Natural killer cell (primary cell): ENCODE data around the gene CAPN5. TPM values are rescaled to one million over a fixed set of nuclear protein-coding genes. Genes with fewer than 3 reads are reported as not detected.

Source experiments
- ATAC-seq, 3 donors: fragments of 150-1000 bp in 2 of 3; fragments of 200-7000 bp in 1 of 3; cut with Tn5 transposase; 1 replicate in 1 of 3; 2 replicates in 2 of 3; pipeline ENCODE4 v1.10.0; 2021; ENCODE audit warnings: mild to moderate bottlenecking in 2 of 3, moderate library complexity in 2 of 3
- DNase-seq, 2 donors: peaks; one replicate each; pipeline versions ENCODE4 v3.0.0 to v3.0.0-alpha.2; 2013 to 2021; ENCODE audit warnings: mixed read lengths in 1 of 2
- H3K27ac ChIP-seq: one replicate; pipeline ENCODE4 v1.5.1; 2013; ENCODE audit warnings: mild to moderate bottlenecking, low read length
- H3K27me3 ChIP-seq: one replicate; pipeline ENCODE4 v1.6.1; 2013; ENCODE audit warnings: low read length; ENCODE audit not compliant: control insufficient read depth, insufficient read depth
- H3K36me3 ChIP-seq: one replicate; pipeline ENCODE4 v1.6.1; 2013; ENCODE audit warnings: low read length; ENCODE audit not compliant: control insufficient read depth, insufficient read depth
- H3K4me1 ChIP-seq: one replicate; pipeline ENCODE4 v1.6.1; 2013; ENCODE audit warnings: low read length; ENCODE audit not compliant: control insufficient read depth, insufficient read depth
- H3K4me3 ChIP-seq: one replicate; pipeline ENCODE4 v1.5.1; 2013; ENCODE audit warnings: low read length
- H3K9me3 ChIP-seq: one replicate; pipeline ENCODE4 v1.6.1; 2013; ENCODE audit warnings: low read length; ENCODE audit not compliant: control insufficient read depth, insufficient read depth
- H3K27ac Mint-ChIP-seq, 2 donors: one replicate each; pipeline ENCODE4 v1.8.0; 2022; ENCODE audit warnings: mild to moderate bottlenecking in 2 of 2, mixed read lengths in 2 of 2, moderate library complexity in 1 of 2
- H3K27me3 Mint-ChIP-seq, 2 donors: one replicate each; pipeline ENCODE4 v1.8.0; 2022; ENCODE audit warnings: low read depth in 2 of 2, mixed read lengths in 2 of 2
- H3K36me3 Mint-ChIP-seq: one replicate; pipeline ENCODE4 v1.8.0; 2022; ENCODE audit warnings: mixed read lengths
- H3K4me1 Mint-ChIP-seq, 2 donors: one replicate each; pipeline ENCODE4 v1.8.0; 2022; ENCODE audit warnings: mixed read lengths in 2 of 2
- H3K4me3 Mint-ChIP-seq: one replicate; pipeline ENCODE4 v1.8.0; 2022; ENCODE audit warnings: mild to moderate bottlenecking, moderate library complexity, mixed read lengths
- H3K9me3 Mint-ChIP-seq, 2 donors: one replicate each; pipeline ENCODE4 v1.8.0; 2022; ENCODE audit warnings: mixed read lengths in 2 of 2
- CTCF ChIP-seq: fragments of 200-600 bp; IDR thresholded peaks from one replicate; pipeline ENCODE4 v1.8.0; 2022; ENCODE audit warnings: antibody characterized with exemption
- WGBS: methylation state at CpG from one replicate; pipeline ENCODE4 v1.1.7; 2013; ENCODE audit warnings: missing lambda C conversion rate; ENCODE audit not compliant: insufficient coverage; 5-methylcytosine and 5-hydroxymethylcytosine counted together
- intact Hi-C: fragments of 100-400 bp; cut with micrococcal nuclease; formaldehyde crosslinking; loops from one replicate; pipeline ENCODE4 v1.14.2; 2022
- total RNA-seq, 4 donors: library from RNA; stranded (reverse); fragments of 120-200 nt in 1 of 4; gene quantifications; one replicate each; pipeline versions ENCODE4 v1.2.3 to v1.2.4, GENCODE V29; 2013 to 2022

The CAPN5 gene
- total RNA-seq, 3 donors from 2014 or later (not counting 1 experiment from before 2014, with no cell fraction given) = 32.3 to 34.5 (median 34.3) TPM

- no peaks in the 10 kb centered on the region for H3K9me3 Mint-ChIP-seq
- no peak for DNase-seq
- Histone ChIP-seq H3K4me1 (peaks cover 38% of the 10 kb centered on the region), H3K27ac (no peak overlapping the region), H3K4me3 (no peak overlapping the region), H3K9me3 (no peaks in the 10 kb centered on the region), H3K36me3 (no peaks in the 10 kb centered on the region), H3K27me3 (no peaks in the 10 kb centered on the region)
- intact Hi-C loops = no loop called here
- 91% methylated on average over 2 of the region's 2 CpGs for WGBS
- H3K27me3 Mint-ChIP-seq = no peaks in the 10 kb centered on the region
- H3K4me1 Mint-ChIP-seq = peaks cover 33 to 68% of the 10 kb centered on the region in 2 donors
- no peaks in the 10 kb centered on the region for H3K36me3 Mint-ChIP-seq
- no peak overlapping the region for H3K4me3 Mint-ChIP-seq
- no peak for TF ChIP-seq CTCF
- no peak for ATAC-seq
- H3K27ac Mint-ChIP-seq = peak overlapping the region; percentile 92 to 97
Measured at GRCh38 chr11:77080643-77081210, 14.0 kb downstream of the CAPN5 start.

GRCh38 chr11:77081381-77081851 is 14.6 kb downstream of the CAPN5 start:
- intact Hi-C loops = no loop called here
- Histone ChIP-seq H3K4me3 (no peak overlapping the region), H3K36me3 (no peaks in the 10 kb centered on the region), H3K4me1 (peaks cover 38% of the 10 kb centered on the region), H3K27ac (no peak overlapping the region), H3K27me3 (no peaks in the 10 kb centered on the region), H3K9me3 (no peaks in the 10 kb centered on the region)
- Mint-ChIP-seq H3K27me3 (no peaks in the 10 kb centered on the region), H3K4me1 (peaks cover 30 to 64% of the 10 kb centered on the region in 2 donors), H3K9me3 (no peaks in the 10 kb centered on the region), H3K36me3 (no peaks in the 10 kb centered on the region), H3K4me3 (peak overlapping the region; percentile 89), H3K27ac (peak overlapping the region; percentile 92 to 97)
- TF ChIP-seq CTCF = no peak
- DNase-seq (no peak), ATAC-seq (no peak)
- 90% methylated on average over 9 of the region's 9 CpGs for WGBS

GRCh38 chr11:77081976-77082836 is 15.4 kb downstream of the CAPN5 start:
- no peak for TF ChIP-seq CTCF
- H3K9me3 ChIP-seq = no peaks in the 10 kb centered on the region
- ATAC-seq (peak in 2 of 3 donors; percentile 6 to 18), DNase-seq (peak in 1 of 2 donors; percentile 21)
- no peaks in the 10 kb centered on the region for H3K36me3 ChIP-seq
- H3K27ac Mint-ChIP-seq = peak overlapping the region; percentile 92 to 97
- no peaks in the 10 kb centered on the region for H3K9me3 Mint-ChIP-seq
- H3K27ac ChIP-seq = peak overlapping the region; percentile 78
- 68% methylated on average over 11 of the region's 11 CpGs for whole genome bisulfite sequencing
- H3K4me3 Mint-ChIP-seq = peak overlapping the region; percentile 89
- H3K4me1 ChIP-seq = peaks cover 38% of the 10 kb centered on the region
- no peaks in the 10 kb centered on the region for H3K27me3 ChIP-seq
- H3K36me3 Mint-ChIP-seq = no peaks in the 10 kb centered on the region
- H3K27me3 Mint-ChIP-seq = no peaks in the 10 kb centered on the region
- H3K4me3 ChIP-seq = peak overlapping the region; percentile 5
- H3K4me1 Mint-ChIP-seq = peaks cover 27 to 60% of the 10 kb centered on the region in 2 donors
- intact Hi-C loops = no loop called here
